GM12878 (cell line): Measurements from ENCODE around the gene MRPL12. TPM values are rescaled to one million over a fixed set of nuclear protein-coding genes. Genes with fewer than 3 reads are reported as not detected.

Source experiments
- ATAC-seq: fragments of 200-7000 bp; cut with Tn5 transposase; 3 replicates; pipeline ENCODE4 v1.9.1; 2020; ENCODE audit warnings: mild to moderate bottlenecking, moderate library complexity
- BruUV-seq: library from RNA; stranded (reverse); fragments of 400-500 nt; replicated peaks from 2 replicates; lab custom pipeline; 2021; lab: Mats Ljungman, UMichigan
- CTCF ChIA-PET: fragments of 300-600 bp; sonication (Branson Sonifier 250); formaldehyde crosslinking; extraction: SDS; loops from one replicate; lab custom pipeline; 2021; ENCODE audit warnings: inconsistent platforms; lab: Yijun Ruan, JAX
- POLR2A ChIA-PET: fragments of 350-600 bp; formaldehyde crosslinking; extraction: SDS; loops from one replicate; lab custom pipeline; 2021; ENCODE audit warnings: inconsistent platforms; lab: Charles Lee
- RAD21 ChIA-PET: fragments of 300-600 bp; sonication (Branson Sonifier 250); formaldehyde crosslinking; loops from one replicate; lab custom pipeline; 2023; ENCODE audit warnings: antibody characterized with exemption; ENCODE audit not compliant: unreplicated experiment; lab: Charles Lee
- SMC1A ChIA-PET: fragments of 300-600 bp; sonication (Branson Sonifier 250); formaldehyde crosslinking; loops from one replicate; lab custom pipeline; 2023; ENCODE audit not compliant: unreplicated experiment, uncharacterized antibody; lab: Charles Lee
- DNase-seq: peaks from one replicate; pipeline ENCODE4 v3.0.0-alpha.2; 2011; ENCODE audit warnings: low read depth, low spot score
- FAIRE-seq: peaks from 3 replicates; lab custom pipeline; 2011; peaks lifted over from hg19 to GRCh38; lab: Jason Lieb, UNC
- H2AFZ ChIP-seq: 2 replicates; pipeline ENCODE4 v1.6.0; 2011; ENCODE audit warnings: low read depth, low read length, control low read depth; ENCODE audit not compliant: control insufficient read depth
- H3K27ac ChIP-seq: 2 replicates; pipeline ENCODE4 v1.5.1; 2011; ENCODE audit warnings: control low read depth; ENCODE audit not compliant: control insufficient read depth, insufficient read depth
- H3K27me3 ChIP-seq, 2 experiments: replicated peaks in 1 of 2; 2 replicates each; pipeline versions ENCODE4 v1.6.0 to v1.6.1; 2011; ENCODE audit warnings: low read length in 1 of 2; ENCODE audit not compliant: control insufficient read depth in 2 of 2, insufficient read depth in 2 of 2
- H3K36me3 ChIP-seq, 2 experiments: 2 replicates each; pipeline ENCODE4 v1.5.1; 2011; ENCODE audit warnings: low read length in 1 of 2; ENCODE audit not compliant: control insufficient read depth in 2 of 2, insufficient read depth in 2 of 2
- H3K4me1 ChIP-seq: 2 replicates; pipeline ENCODE4 v1.6.1; 2011; ENCODE audit warnings: mild to moderate bottlenecking, low read length, moderate library complexity, mixed read lengths; ENCODE audit not compliant: control insufficient read depth, insufficient read depth
- H3K4me2 ChIP-seq: 2 replicates; pipeline ENCODE4 v1.6.0; 2011; ENCODE audit warnings: control low read depth; ENCODE audit not compliant: control insufficient read depth, insufficient read depth
- H3K4me3 ChIP-seq: fragments of 200-600 bp; sonication (generic); 2 replicates; pipeline ENCODE4 v1.5.1; 2016
- H3K79me2 ChIP-seq: 2 replicates; pipeline ENCODE4 v1.6.0; 2011; ENCODE audit warnings: low read length; ENCODE audit not compliant: control insufficient read depth, insufficient read depth
- H3K9ac ChIP-seq: 2 replicates; pipeline ENCODE4 v1.8.0; 2011; ENCODE audit warnings: low read length, control low read depth, mixed read lengths; ENCODE audit not compliant: control insufficient read depth, insufficient read depth
- H3K9me3 ChIP-seq: replicated peaks from 3 replicates; pipeline ENCODE4 v1.5.1; 2011; ENCODE audit warnings: mild to moderate bottlenecking, low read length; ENCODE audit not compliant: control insufficient read depth, insufficient read depth
- H4K20me1 ChIP-seq: 2 replicates; pipeline ENCODE4 v1.6.0; 2011; ENCODE audit not compliant: control insufficient read depth, insufficient read depth
- CEBPB ChIP-seq, 2 experiments: fragments of 150-350 bp in 1 of 2; IDR thresholded peaks; 2 replicates each; pipeline ENCODE4 v1.6.1; 2012 to 2014; ENCODE audit warnings: low read depth in 2 of 2, low read length in 2 of 2, borderline replicate concordance in 1 of 2, inconsistent platforms in 1 of 2
- LARP7 ChIP-seq: fragments of 450-650 bp; IDR thresholded peaks from 2 replicates; pipeline ENCODE4 v1.6.1; 2017; ENCODE audit warnings: mild to moderate bottlenecking
- MTA2 ChIP-seq: fragments of 450-650 bp; IDR thresholded peaks from 2 replicates; pipeline ENCODE4 v1.6.1; 2016; ENCODE audit warnings: low read depth, mild to moderate bottlenecking, moderate library complexity
- MTA3 ChIP-seq: IDR thresholded peaks from 2 replicates; pipeline ENCODE4 v1.6.1; 2012; ENCODE audit warnings: low read length, inconsistent platforms, borderline replicate concordance
- RBBP5 ChIP-seq: fragments of 200-600 bp; sonication (generic); conservative IDR thresholded peaks from 2 replicates; pipeline ENCODE4 v1.6.1; 2016
- SMC3 ChIP-seq: IDR thresholded peaks from 2 replicates; pipeline ENCODE4 v1.6.1; 2011; ENCODE audit warnings: low read length, improper control_type of control experiment, borderline replicate concordance
- STAT3 ChIP-seq: IDR thresholded peaks from 2 replicates; pipeline ENCODE4 v1.6.1; 2011; ENCODE audit warnings: low read depth, low read length, improper control_type of control experiment
- ZNF207 ChIP-seq: fragments of 450-650 bp; IDR thresholded peaks from 2 replicates; pipeline ENCODE4 v1.6.1; 2014; ENCODE audit warnings: antibody characterized with exemption, mild to moderate bottlenecking, borderline replicate concordance
- ZZZ3 ChIP-seq: IDR thresholded peaks from 2 replicates; pipeline ENCODE4 v1.6.1; 2011; ENCODE audit warnings: low read depth; ENCODE audit not compliant: control insufficient read depth, insufficient read length
- WGBS: methylation state at CpG from one replicate; pipeline ENCODE4 v1.1.6; 2016; ENCODE audit warnings: low lambda C conversion rate; ENCODE audit not compliant: insufficient replicate concordance, insufficient coverage; ENCODE audit errors: missing lambda C conversion rate; 5-methylcytosine and 5-hydroxymethylcytosine counted together
- in situ Hi-C: fragments of 300-500 bp; cut with MboI; formaldehyde crosslinking; loops from 9 replicates; pipeline ENCODE4 v1.14.3; 2018; ENCODE audit warnings: mixed read lengths
- intact Hi-C: fragments of 100-400 bp; cut with micrococcal nuclease; formaldehyde crosslinking; loops from one replicate; pipeline ENCODE4 v1.14.2; 2022; ENCODE audit not compliant: unreplicated experiment
- polyA plus RNA-seq, 11 experiments: library from polyadenylated mRNA; depleted of rRNA in 4 of 11; unstranded in 6 of 11; stranded (reverse) in 5 of 11; fragments of >200 nt; fragmentation: Nextera tagmentation in 4 of 11; fragmentation: Illumina TruSeq in 1 of 11; extraction: Ambion mirVana in 4 of 11; extraction: Trizol in 1 of 11; gene quantifications; 1 replicate in 1 of 11; 2 replicates in 10 of 11; pipeline versions ENCODE4 v1.2.1 to v1.2.3, GENCODE V29; 2011 to 2016; ENCODE audit warnings: inconsistent platforms in 2 of 11, missing spikeins in 2 of 11, low read depth in 1 of 11
- total RNA-seq, 4 experiments: library from RNA; depleted of rRNA in 3 of 4; stranded (reverse); fragments of >200 nt in 3 of 4; fragmentation: Illumina TruSeq in 1 of 4; extraction: Trizol in 1 of 4; gene quantifications; 2 replicates each; pipeline versions ENCODE4 v1.2.1 to v1.2.3, GENCODE V29; 2013 to 2021
- TF ChIP-seq, protein P1 (sequence below): IDR thresholded peaks from 2 replicates; pipeline ENCODE4 v1.6.1; 2011; ENCODE audit warnings: low read depth, mild to moderate bottlenecking, low read length, moderate library complexity, borderline replicate concordance; ENCODE audit errors: extremely low read depth
- TF ChIP-seq, protein P2 (sequence below), 3 experiments: IDR thresholded peaks in 2 of 3; conservative IDR thresholded peaks in 1 of 3; 2 replicates each; pipeline ENCODE4 v1.5.1; 2011; ENCODE audit warnings: low read depth in 3 of 3, low read length in 3 of 3, mild to moderate bottlenecking in 3 of 3, control low read depth in 2 of 3, moderate library complexity in 2 of 3, inconsistent platforms in 1 of 3, mixed read lengths in 1 of 3; ENCODE audit not compliant: control insufficient read depth in 2 of 3, insufficient read depth in 1 of 3; ENCODE audit errors: extremely low read depth in 1 of 3

MRPL12 gene
- total and polyA plus RNA-seq, 10 of the 15 experiments (the other 5 are each of a cell fraction or from before 2014, with no cell fraction given), result 1.3 to 269 (median 117) TPM

DNA sequence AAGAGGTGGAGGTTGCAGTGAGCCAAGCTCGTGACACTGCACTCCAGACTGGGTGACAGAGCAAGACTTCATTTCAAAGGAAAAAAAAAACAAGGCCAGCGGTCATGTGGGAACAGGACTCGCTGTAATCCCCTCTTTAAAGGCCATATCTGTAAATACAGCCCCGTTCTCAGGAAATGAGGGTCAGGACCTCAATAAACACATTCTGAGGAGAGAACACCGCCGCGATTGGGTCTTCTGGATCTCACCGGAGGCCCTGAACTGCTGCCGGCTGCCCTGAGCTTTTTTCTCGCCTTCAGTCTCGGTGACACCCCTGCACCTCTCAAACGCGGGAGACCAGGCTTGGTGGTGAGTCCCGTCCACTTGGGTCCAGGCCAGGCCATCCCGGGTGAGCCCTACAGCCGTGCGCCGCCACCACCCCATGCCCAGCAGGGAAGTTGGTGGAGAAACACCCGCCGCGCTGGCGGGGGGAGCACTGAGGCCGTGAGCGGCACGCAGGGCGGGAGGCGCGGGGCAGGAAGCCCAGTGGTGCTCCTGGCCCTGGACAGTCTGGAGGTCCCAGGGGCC is 37.3 kb downstream of the MRPL12 start:
- ChIA-PET CTCF (no interaction called here), SMC1A (no interaction called here)
- Histone ChIP-seq H3K36me3 (no peaks in the 10 kb centered on the region), H3K79me2 (no peaks in the 10 kb centered on the region), H4K20me1 (no peaks in the 10 kb centered on the region), H3K9ac (no peak overlapping the region), H3K9me3 (no peaks in the 10 kb centered on the region), H3K4me1 (peaks cover under 1% of the 10 kb centered on the region; the same call in 1 of the 2 replicates)
- FAIRE-seq, result no peak
- BruUV-seq, result no TSS peak
- TF ChIP-seq ZZZ3, result no peak
- TF ChIP-seq STAT3, result no peak
- TF ChIP-seq, protein P1, sequence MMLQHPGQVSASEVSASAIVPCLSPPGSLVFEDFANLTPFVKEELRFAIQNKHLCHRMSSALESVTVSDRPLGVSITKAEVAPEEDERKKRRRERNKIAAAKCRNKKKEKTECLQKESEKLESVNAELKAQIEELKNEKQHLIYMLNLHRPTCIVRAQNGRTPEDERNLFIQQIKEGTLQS, result no peak
- TF ChIP-seq RBBP5, result no peak
- TF ChIP-seq ZNF207, result no peak
- no peak for TF ChIP-seq MTA3
- TF ChIP-seq, protein P2, sequence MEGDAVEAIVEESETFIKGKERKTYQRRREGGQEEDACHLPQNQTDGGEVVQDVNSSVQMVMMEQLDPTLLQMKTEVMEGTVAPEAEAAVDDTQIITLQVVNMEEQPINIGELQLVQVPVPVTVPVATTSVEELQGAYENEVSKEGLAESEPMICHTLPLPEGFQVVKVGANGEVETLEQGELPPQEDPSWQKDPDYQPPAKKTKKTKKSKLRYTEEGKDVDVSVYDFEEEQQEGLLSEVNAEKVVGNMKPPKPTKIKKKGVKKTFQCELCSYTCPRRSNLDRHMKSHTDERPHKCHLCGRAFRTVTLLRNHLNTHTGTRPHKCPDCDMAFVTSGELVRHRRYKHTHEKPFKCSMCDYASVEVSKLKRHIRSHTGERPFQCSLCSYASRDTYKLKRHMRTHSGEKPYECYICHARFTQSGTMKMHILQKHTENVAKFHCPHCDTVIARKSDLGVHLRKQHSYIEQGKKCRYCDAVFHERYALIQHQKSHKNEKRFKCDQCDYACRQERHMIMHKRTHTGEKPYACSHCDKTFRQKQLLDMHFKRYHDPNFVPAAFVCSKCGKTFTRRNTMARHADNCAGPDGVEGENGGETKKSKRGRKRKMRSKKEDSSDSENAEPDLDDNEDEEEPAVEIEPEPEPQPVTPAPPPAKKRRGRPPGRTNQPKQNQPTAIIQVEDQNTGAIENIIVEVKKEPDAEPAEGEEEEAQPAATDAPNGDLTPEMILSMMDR (IDR thresholded peaks at IDR 0.05 in 2 of 3, conservative IDR thresholded peaks at IDR 0.05 in 1 of 3; ENCODE audit: control insufficient read depth in 2 of 3, extremely low read depth in 1 of 3, insufficient read depth in 1 of 3, low read depth in 3 of 3, low read length in 3 of 3), result no peak
- TF ChIP-seq MTA2, result no peak
- no peak for TF ChIP-seq LARP7
- no peak for TF ChIP-seq SMC3
- no peak for TF ChIP-seq CEBPB (IDR thresholded peaks at IDR 0.05; ENCODE audit: borderline replicate concordance in 1 of 2, low read depth in 2 of 2, low read length in 2 of 2)
- TF ChIP-seq, all 136 proteins: peak for 0
- peak; percentile 15; the same call in 1 of the 3 replicates for ATAC-seq
- H2AFZ ChIP-seq, result no peak overlapping the region
- no peak overlapping the region for H3K4me3 ChIP-seq
- H3K27ac ChIP-seq, result no peak overlapping the region
- no peak for DNase-seq
- in situ Hi-C loops (no loop called here), intact Hi-C loops (no loop called here)
- ChIA-PET RAD21 (no interaction called here), POLR2A (no interaction called here)
- no peak overlapping the region for H3K4me2 ChIP-seq
- 30% methylated on average over 28 of the region's 28 CpGs for WGBS
- H3K27me3 ChIP-seq, result no peaks in the 10 kb centered on the region; a peak in 1 of 4 replicates
